ENCODE data around the gene TMEM202. TPM values are rescaled to one million over a fixed set of nuclear protein-coding genes. Genes with fewer than 3 reads are reported as not detected.
"Not testable (repeated sequence)": the region's sequence is repeated elsewhere in the genome, so short reads cannot be mapped to it uniquely, and the experiment has no call there.

The TMEM202 gene
- total and polyA plus RNA-seq, 10 of the 15 experiments (the other 5 are each of a cell fraction or from before 2014, with no cell fraction given), result not detected

GRCh38 chr15:72411544-72411943, 13.4 kb downstream of the TMEM202 start:
- POLR2A ChIA-PET, result no interaction called here
- intact Hi-C loops (cut with micrococcal nuclease; ENCODE audit: unreplicated experiment), result no loop called here
- Histone ChIP-seq H3K4me3 (no peak overlapping the region), H2AFZ (ENCODE audit: control insufficient read depth, low read depth, low read length) (no peak overlapping the region), H3K9ac (ENCODE audit: control insufficient read depth, insufficient read depth, low read length) (no peak overlapping the region), H3K4me1 (ENCODE audit: control insufficient read depth, insufficient read depth, low read length) (no peaks in the 10 kb centered on the region), H3K79me2 (ENCODE audit: control insufficient read depth, insufficient read depth, low read length) (no peaks in the 10 kb centered on the region), H4K20me1 (ENCODE audit: control insufficient read depth, insufficient read depth) (no peaks in the 10 kb centered on the region), H3K36me3 (ENCODE audit: control insufficient read depth in 2 of 2, insufficient read depth in 2 of 2, low read length in 1 of 2) (no peaks in the 10 kb centered on the region), H3K9me3 (replicated peaks; ENCODE audit: control insufficient read depth, insufficient read depth, low read length) (no peaks in the 10 kb centered on the region), H3K4me2 (ENCODE audit: control insufficient read depth, insufficient read depth) (no peak overlapping the region), H3K27me3 (replicated peaks in 1 of 2; ENCODE audit: control insufficient read depth in 2 of 2, insufficient read depth in 2 of 2, low read length in 1 of 2) (peaks cover 0 to 3% of the 10 kb centered on the region in 2 experiments; a peak in 2 of 4 replicates), H3K27ac (ENCODE audit: control insufficient read depth, insufficient read depth) (no peak overlapping the region)
- BruUV-seq (replicated peaks), result no TSS peak
- ATAC-seq, result no peak
- TF ChIP-seq FOXM1 (IDR thresholded peaks at IDR 0.05; ENCODE audit: low read depth, low read length) (no peak), CREM (IDR thresholded peaks at IDR 0.05; ENCODE audit: low read depth) (no peak), CEBPB (IDR thresholded peaks at IDR 0.05; ENCODE audit: borderline replicate concordance in 1 of 2, low read depth in 2 of 2, low read length in 2 of 2) (no peak), POU2F2 (IDR thresholded peaks at IDR 0.05; ENCODE audit: borderline replicate concordance, low read depth, low read length) (no peak), ZNF24 (IDR thresholded peaks at IDR 0.05) (no peak), TAF1 (IDR thresholded peaks at IDR 0.05; ENCODE audit: borderline replicate concordance, low read depth, low read length) (no peak), CBX5 (IDR thresholded peaks at IDR 0.05; ENCODE audit: low read depth) (no peak), NBN (IDR thresholded peaks at IDR 0.05) (no peak), E4F1 (IDR thresholded peaks at IDR 0.05; ENCODE audit: borderline replicate concordance, partially characterized antibody) (no peak), SMARCA5 (IDR thresholded peaks at IDR 0.05) (no peak), ESRRA (IDR thresholded peaks at IDR 0.05; ENCODE audit: low read length) (no peak), ZBTB4 (CRISPR knock-in tag; IDR thresholded peaks at IDR 0.05) (no peak)
- CTCF ChIA-PET, result no interaction called here
- RAD21 ChIA-PET (ENCODE audit: unreplicated experiment), result no interaction called here
- DNase-seq (ENCODE audit: low read depth, low spot score), result no peak
- 0% methylated on average over 1 of the region's 1 CpG for WGBS (ENCODE audit: insufficient coverage, insufficient replicate concordance, low lambda C conversion rate, missing lambda C conversion rate)
- SMC1A ChIA-PET (ENCODE audit: uncharacterized antibody, unreplicated experiment), result no interaction called here
- in situ Hi-C loops (cut with MboI), result no loop called here
- no peak for FAIRE-seq

- H2AFZ ChIP-seq (ENCODE audit: control insufficient read depth, low read depth, low read length); H3K27me3 ChIP-seq (replicated peaks in 1 of 2; ENCODE audit: control insufficient read depth in 2 of 2, insufficient read depth in 2 of 2, low read length in 1 of 2); CTCF ChIA-PET; FAIRE-seq; in situ Hi-C loops (cut with MboI); SMC1A ChIA-PET (ENCODE audit: uncharacterized antibody, unreplicated experiment); ATAC-seq; H3K4me1 ChIP-seq (ENCODE audit: control insufficient read depth, insufficient read depth, low read length); H3K79me2 ChIP-seq (ENCODE audit: control insufficient read depth, insufficient read depth, low read length); POLR2A ChIA-PET; BruUV-seq (replicated peaks); DNase-seq (ENCODE audit: low read depth, low spot score); RAD21 ChIA-PET (ENCODE audit: unreplicated experiment); H3K9ac ChIP-seq (ENCODE audit: control insufficient read depth, insufficient read depth, low read length); H3K36me3 ChIP-seq (ENCODE audit: control insufficient read depth in 2 of 2, insufficient read depth in 2 of 2, low read length in 1 of 2); intact Hi-C loops (cut with micrococcal nuclease; ENCODE audit: unreplicated experiment); H3K4me2 ChIP-seq (ENCODE audit: control insufficient read depth, insufficient read depth); H3K27ac ChIP-seq (ENCODE audit: control insufficient read depth, insufficient read depth); H3K4me3 ChIP-seq; H4K20me1 ChIP-seq (ENCODE audit: control insufficient read depth, insufficient read depth); H3K9me3 ChIP-seq (replicated peaks; ENCODE audit: control insufficient read depth, insufficient read depth, low read length): not testable (repeated sequence)
- WGBS (ENCODE audit: insufficient coverage, insufficient replicate concordance, low lambda C conversion rate, missing lambda C conversion rate), result 49% methylated on average over 3 of the region's 3 CpGs
Observed at GRCh38 chr15:72413337-72413736, 15.2 kb downstream of the TMEM202 start.

Data from GM12878 (cell line).